HG02623 (cell line): Measurements from ENCODE around the gene ICOS.
A peak's percentile ranks its signal among the peaks of the same experiment; 100 is the strongest.
"Not testable (repeated sequence)": the region's sequence is repeated elsewhere in the genome, so short reads cannot be mapped to it uniquely, and the experiment has no call there.

Experiments used
- ATAC-seq: cut with Tn5 transposase; IDR thresholded peaks from one replicate; pipeline ENCODE4 v1.9.1; 2021; ENCODE audit warnings: moderate library complexity; ENCODE audit not compliant: unreplicated experiment

The ICOS gene

GRCh38 chr2:203973000-203973399 lies 36.4 kb downstream of the ICOS start:
- ATAC-seq = peak; percentile 63

GRCh38 chr2:203973676-203974075 lies 37.1 kb downstream of the ICOS start:
- no peak for ATAC-seq

GRCh38 chr2:203975912-203976311 lies 39.3 kb downstream of the ICOS start:
- no peak for ATAC-seq

- ATAC-seq = no peak
Observed at GRCh38 chr2:203982276-203982675, 45.7 kb downstream of the ICOS start.

GRCh38 chr2:203983064-203983715 lies 46.6 kb downstream of the ICOS start:
- ATAC-seq = no peak

- ATAC-seq = not testable (repeated sequence)
Observed at GRCh38 chr2:203985978-203986377, 49.4 kb downstream of the ICOS start.

GRCh38 chr2:203987959-203988358 lies 51.4 kb downstream of the ICOS start:
- ATAC-seq = no peak

- ATAC-seq = no peak
Observed at GRCh38 chr2:203988500-203989260, 52.1 kb downstream of the ICOS start.

GRCh38 chr2:203989521-203989920 lies 53.0 kb downstream of the ICOS start:
- ATAC-seq = no peak

GRCh38 chr2:203992509-203992908 lies 55.9 kb downstream of the ICOS start:
- no peak for ATAC-seq

- ATAC-seq = no peak
Observed at GRCh38 chr2:203993011-203993410, 56.4 kb downstream of the ICOS start.

GRCh38 chr2:203993560-203993959 lies 57.0 kb downstream of the ICOS start:
- ATAC-seq = no peak

- ATAC-seq = no peak
Observed at GRCh38 chr2:203994735-203995134, 58.2 kb downstream of the ICOS start.

- no peak for ATAC-seq
Observed at GRCh38 chr2:203996692-203997091, 60.1 kb downstream of the ICOS start.

GRCh38 chr2:203997481-203997880 lies 60.9 kb downstream of the ICOS start:
- ATAC-seq = peak; percentile 44

GRCh38 chr2:203997980-203998809 lies 61.6 kb downstream of the ICOS start:
- ATAC-seq = no peak

GRCh38 chr2:203999835-204000234 lies 63.3 kb downstream of the ICOS start:
- no peak for ATAC-seq

GRCh38 chr2:204000446-204000845 lies 63.9 kb downstream of the ICOS start:
- no peak for ATAC-seq

GRCh38 chr2:204003276-204003990 lies 66.9 kb downstream of the ICOS start:
- no peak for ATAC-seq

- ATAC-seq = no peak
Observed at GRCh38 chr2:204004912-204005311, 68.3 kb downstream of the ICOS start.
